Retina (tissue), 1 donor: ENCODE data around the gene ZDHHC17.
"Not testable (repeated sequence)": the region's sequence is repeated elsewhere in the genome, so short reads cannot be mapped to it uniquely, and the experiment has no call there.

Experiments
- DNase-seq: peaks from one replicate; pipeline ENCODE4 v3.0.0-alpha.2; 2016

ZDHHC17 gene

DNA sequence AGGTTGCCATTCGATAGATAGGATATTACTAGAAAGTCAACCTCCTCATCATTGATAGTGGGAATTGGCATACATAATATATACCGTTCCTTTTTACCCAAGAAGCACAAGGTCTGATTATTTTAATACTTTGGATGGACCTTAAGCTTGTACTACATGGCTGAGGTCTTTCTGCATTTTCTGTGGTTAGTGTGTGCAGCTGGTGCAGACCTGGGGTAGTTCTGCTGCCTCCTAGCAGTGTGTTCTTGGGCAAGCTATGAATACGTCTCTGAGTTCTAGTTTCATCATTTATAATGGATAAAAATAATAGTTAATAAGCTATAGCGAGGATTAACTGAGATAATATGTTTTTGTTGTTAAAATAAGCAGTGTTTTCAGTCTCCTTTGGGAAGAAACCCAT, 2.2 kb downstream of the ZDHHC17 start:
- DNase-seq, result no peak

GRCh38 chr12:76768576-76768975, 4.7 kb downstream of the ZDHHC17 start:
- no peak for DNase-seq

- no peak for DNase-seq
Observed at GRCh38 chr12:76777765-76778216, 13.9 kb downstream of the ZDHHC17 start.

- DNase-seq, result no peak
Observed at GRCh38 chr12:76778364-76778763, 14.4 kb downstream of the ZDHHC17 start.

DNA sequence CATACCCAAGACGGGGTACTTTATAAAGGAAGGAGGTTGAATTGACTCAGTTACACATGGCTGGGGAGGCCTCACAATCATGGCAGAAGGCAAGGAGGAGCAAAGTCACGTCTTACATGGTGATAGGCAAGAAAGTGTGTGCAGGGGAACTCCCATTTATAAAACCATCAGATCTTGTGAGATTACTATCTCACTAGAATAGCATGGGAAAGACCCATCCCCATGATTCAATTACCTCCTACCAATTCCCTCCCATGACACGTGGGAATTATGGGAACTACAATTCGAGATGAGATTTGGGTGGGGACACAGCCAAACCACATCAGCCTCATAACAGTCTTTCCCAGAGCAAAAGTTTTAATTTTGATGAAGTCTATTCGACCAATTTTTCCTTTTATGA, 15.4 kb downstream of the ZDHHC17 start:
- DNase-seq, result not testable (repeated sequence)

GRCh38 chr12:76781321-76781720, 17.4 kb downstream of the ZDHHC17 start:
- DNase-seq, result no peak

DNA sequence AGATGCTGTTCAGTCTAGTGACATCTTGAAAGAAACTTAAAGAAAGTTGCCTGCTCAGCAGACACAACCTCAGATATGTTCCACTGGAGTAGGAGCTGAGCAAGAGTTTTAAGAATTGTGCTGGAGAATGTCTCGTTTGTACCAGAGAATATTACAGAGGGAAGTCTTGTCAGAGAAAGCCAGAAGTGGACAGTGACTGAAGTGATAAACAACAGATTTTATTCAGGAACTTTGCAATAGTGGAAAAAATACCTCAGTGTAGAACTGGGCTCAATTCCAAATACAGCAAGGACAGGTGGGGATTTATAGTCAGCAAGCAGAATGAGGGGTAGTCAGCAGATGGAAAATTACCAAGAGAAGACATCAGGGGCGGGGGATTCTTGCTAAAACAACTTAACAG, 18.6 kb downstream of the ZDHHC17 start:
- DNase-seq, result no peak

- DNase-seq, result no peak
Observed at GRCh38 chr12:76784600-76785051, 20.7 kb downstream of the ZDHHC17 start.

DNA sequence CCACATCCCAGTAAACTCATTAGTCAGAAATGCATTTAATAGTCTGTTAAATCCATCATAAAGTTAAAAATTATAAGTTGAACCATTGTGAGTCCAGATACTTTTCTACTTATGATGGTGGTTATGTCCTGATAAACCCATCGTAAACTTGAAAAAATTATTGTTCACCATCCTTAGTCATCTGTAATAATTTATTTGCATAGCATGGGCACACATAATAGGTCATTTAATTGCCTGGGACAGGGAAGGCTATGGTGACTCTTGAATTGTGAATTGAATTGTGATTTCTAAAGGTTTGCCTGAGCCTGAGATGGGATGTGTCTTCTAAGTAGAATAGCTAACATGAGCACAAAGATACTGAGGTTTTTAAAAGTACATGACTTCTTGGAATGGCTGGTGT, 21.5 kb downstream of the ZDHHC17 start:
- DNase-seq, result no peak

- no peak for DNase-seq
Observed at GRCh38 chr12:76786986-76787385, 23.1 kb downstream of the ZDHHC17 start.

DNA sequence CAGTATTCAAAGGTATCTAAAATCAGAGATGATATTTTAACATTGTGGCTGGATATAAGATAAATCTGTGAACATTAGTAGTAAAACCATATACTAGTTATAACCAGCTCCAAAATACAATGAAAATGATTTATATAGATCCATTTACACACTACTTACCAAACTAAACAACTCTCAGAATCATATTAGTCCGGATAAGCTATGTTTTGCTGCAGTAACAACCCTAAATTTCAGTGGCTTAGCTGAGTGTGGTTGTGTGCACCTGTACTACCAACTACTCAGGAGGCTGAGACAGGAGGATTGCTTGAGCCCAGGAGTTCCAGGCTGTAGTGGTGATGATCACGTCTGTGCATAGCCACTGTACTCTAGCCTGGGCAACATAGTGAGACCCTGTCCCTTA, 23.8 kb downstream of the ZDHHC17 start:
- DNase-seq, result no peak

DNA sequence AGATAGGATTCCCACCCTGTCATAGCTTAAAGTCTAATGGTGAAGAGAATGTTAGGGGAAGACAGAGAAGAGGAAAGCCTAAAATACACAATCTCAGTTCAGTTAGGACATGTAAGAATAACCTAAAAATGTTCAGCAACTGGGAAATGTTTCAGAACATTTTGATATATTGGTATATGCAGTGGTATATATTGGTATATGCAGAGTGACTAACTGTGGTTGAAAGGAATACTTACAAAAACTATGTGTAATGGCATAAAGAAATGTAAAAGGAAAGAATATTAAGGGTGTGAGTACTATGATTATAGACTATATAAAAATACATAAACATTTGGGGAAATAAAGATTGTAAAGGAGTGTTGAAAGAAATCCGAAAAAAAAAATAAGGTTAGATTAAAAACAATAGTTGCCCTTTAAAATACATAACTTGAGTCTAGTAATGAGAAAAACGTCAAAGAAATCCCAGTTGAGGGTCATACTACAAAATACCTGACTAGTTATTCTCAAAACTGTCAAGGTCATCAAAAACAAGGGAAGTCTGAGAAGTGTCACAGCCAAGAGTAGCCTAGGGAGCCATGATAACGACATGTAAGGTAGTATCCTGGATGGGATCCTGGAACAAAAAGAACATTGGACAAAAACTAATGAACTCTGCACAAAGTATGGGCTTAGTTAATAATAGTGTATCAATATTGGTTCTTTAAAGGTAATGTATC, 25.6 kb downstream of the ZDHHC17 start:
- no peak for DNase-seq

GRCh38 chr12:76790564-76791552, 26.9 kb downstream of the ZDHHC17 start:
- DNase-seq, result no peak

GRCh38 chr12:76792828-76793227, 28.9 kb downstream of the ZDHHC17 start:
- no peak for DNase-seq

DNA sequence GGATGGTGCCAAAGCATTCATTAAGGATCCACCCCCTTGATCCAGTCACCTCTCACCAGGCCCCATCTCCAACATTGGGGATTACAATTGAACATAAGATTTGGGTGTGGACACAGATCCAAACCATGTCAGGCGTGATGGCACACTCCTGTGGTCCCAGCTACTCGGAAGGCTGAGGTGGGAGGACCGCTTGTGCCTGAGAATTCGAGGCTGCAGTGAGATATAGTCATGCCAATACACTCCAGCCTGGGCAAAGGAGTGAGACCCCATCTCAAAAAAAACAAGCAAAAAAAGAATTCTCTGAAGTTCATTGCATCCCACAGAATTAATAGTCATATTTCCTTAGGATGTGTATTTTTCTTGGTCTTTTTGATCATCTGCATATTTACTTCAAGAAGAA, 34.9 kb downstream of the ZDHHC17 start:
- no peak for DNase-seq

GRCh38 chr12:76799362-76799761, 35.4 kb downstream of the ZDHHC17 start:
- DNase-seq, result no peak

DNA sequence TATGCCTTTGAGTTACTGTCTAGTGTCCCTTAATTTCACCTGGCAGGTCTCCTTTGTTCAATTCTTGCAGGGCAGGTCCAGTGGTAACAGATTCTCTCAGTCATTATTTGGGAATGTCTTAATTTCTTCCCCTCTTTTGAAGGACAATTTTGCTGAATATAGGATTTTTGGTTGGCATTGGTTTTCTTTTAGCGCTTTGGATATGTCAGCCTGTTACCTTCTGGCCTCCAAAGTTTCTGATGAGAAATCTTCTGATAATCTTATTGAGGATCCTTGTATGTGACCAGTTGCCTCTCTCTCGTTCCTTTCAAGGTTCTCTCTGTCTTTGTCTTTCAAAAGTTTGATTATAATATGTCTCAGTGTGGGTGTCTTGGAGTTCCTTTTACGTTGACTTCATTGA, 38.1 kb downstream of the ZDHHC17 start:
- DNase-seq, result no peak

- no peak for DNase-seq
Observed at GRCh38 chr12:76804435-76804976, 40.6 kb downstream of the ZDHHC17 start.

- no peak for DNase-seq
Observed at GRCh38 chr12:76810671-76811419, 46.9 kb downstream of the ZDHHC17 start.

DNA sequence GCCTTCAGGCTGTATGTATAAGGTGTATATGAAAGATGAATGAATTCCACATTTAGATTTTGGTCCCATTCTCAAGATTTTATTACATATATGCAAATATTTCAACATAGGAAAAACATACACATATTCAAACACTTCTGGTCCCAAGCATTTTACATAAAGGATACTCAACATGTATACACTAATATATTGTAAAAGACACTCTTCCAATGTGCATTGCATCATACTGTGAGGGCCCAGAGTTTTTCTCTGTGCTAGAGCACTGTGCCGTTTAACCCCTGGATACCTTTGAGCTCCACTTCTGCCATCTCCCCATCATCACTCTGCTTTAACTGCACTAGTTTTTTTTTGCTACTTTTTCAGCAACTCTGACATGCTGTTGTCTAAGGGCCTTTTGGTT, 48.1 kb downstream of the ZDHHC17 start:
- DNase-seq, result no peak

DNA sequence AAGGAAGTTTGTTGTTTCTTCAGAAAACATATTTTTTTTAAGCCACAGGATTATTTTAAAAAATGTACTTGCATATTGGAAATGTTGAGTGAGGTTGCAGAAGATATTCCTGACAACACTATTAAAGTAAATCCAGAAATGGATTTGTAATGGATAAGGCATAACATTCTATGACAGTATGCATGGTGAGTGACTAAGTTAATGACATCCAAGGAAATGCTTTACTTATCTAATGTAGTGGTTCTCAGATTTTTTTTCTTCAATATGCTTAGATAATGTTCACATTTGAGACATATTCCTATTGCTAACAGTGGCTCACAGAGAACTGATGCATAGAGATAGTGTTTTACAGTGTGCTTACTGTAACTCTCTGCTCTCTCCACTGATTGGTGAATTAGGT, 49.4 kb downstream of the ZDHHC17 start:
- DNase-seq, result no peak

DNA sequence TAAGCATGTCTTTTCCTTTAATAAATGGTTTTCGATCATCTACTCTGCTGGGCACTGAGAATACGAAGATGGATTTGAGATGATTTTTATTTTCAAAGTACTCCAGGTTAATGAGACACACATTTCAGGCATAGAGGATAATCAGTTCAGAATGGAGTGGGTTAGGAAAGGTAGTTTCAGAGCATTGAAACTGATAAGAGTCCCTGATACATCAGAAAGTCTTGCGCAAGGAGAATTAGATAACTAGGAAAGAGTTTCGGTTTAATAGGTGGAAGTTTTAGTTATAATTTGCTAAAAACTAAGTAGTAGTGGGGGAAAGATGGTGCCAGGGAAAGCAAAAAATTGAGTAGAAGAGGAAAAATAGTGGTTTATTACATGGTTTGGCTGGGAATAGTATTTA, 50.1 kb downstream of the ZDHHC17 start:
- no peak for DNase-seq
